Measurements from ENCODE around the gene LTB4R. TPM values are rescaled to one million over a fixed set of nuclear protein-coding genes. Genes with fewer than 3 reads are reported as not detected.

Gene LTB4R
- total RNA-seq, 1 experiment from 2014 or later, result 9.4 TPM

DNA sequence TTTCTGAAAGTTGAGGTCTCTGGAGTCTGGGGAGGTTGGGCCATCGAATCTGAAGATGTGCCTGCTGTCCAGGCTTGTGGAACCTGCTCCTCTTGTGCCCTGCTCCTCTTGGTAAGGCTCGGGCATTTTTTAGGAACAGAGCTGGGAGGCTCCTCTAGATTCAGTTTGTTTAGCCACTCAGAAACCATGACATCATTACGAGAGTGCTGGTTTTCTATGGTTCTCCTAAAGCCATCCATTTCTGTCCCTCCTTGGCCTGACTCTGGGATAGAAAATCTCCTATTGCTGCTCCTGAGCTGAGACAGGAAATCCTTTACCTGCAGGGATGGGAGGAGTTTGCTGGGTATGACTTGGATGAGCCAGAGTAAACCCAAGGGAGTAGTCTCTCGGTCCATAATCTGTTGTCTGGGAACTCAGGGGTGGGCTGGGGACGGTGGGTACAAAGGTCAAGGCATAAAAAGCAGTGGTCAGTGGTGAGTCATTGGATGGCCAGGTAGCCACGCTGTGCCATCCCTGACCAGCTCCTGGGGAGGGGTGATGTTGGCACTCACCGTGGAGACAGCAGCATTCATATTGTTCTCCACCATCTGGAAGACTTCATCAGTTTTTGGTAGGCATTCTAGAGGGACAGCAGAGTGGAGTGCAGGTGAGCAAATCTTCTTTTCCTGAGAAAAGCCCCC lies 26.0 kb downstream of the LTB4R start:
- H3K27me3 Mint-ChIP-seq (ENCODE audit: low read depth), result peaks cover 100% of the 10 kb centered on the region
- CTCF ChIA-PET, result interaction anchor here (0.8 to 17.1 kb wide), 5 partner anchors 11 to 99 kb away, joined by 3 to 518 read pairs (median 4); partner anchors contain the start of genes CBLN3, CIDEB and KHNYN
- no peak overlapping the region for H3K27ac Mint-ChIP-seq

DNA sequence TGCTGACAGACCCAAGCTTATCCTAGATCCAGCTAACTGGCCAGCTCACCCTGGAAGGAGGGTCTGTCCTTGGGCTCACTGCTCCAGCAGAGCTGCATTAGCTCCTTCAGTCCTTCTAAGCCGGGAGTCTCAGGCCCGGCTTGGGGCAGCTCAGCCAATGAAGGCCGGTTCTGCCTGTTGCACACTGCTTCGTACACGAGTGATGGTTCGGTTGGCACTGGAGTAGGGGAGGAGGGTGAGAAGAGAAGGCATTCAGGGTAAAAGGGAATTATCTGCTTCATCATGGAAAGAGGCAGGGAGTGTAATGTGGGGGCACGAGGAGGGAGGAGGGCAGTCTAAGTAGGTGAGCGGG lies 26.5 kb downstream of the LTB4R start:
- no peak for ATAC-seq
- peaks cover 19% of the 10 kb centered on the region for H3K4me1 Mint-ChIP-seq
- POLR2A ChIA-PET, result no interaction called here
- peaks cover 100% of the 10 kb centered on the region for H3K27me3 Mint-ChIP-seq (ENCODE audit: low read depth)
- no peaks in the 10 kb centered on the region for H3K9me3 Mint-ChIP-seq
- H3K27ac Mint-ChIP-seq, result no peak overlapping the region
- H3K36me3 Mint-ChIP-seq, result no peaks in the 10 kb centered on the region
- no peak for DNase-seq (ENCODE audit: low spot score)
- no peak overlapping the region for H3K4me3 Mint-ChIP-seq
- CTCF ChIA-PET, result interaction anchor here (0.8 to 17.1 kb wide), 2 partner anchors 29 to 90 kb away, joined by 3 to 518 read pairs; partner anchors contain the start of genes CBLN3 and KHNYN
- TF ChIP-seq, protein P1, sequence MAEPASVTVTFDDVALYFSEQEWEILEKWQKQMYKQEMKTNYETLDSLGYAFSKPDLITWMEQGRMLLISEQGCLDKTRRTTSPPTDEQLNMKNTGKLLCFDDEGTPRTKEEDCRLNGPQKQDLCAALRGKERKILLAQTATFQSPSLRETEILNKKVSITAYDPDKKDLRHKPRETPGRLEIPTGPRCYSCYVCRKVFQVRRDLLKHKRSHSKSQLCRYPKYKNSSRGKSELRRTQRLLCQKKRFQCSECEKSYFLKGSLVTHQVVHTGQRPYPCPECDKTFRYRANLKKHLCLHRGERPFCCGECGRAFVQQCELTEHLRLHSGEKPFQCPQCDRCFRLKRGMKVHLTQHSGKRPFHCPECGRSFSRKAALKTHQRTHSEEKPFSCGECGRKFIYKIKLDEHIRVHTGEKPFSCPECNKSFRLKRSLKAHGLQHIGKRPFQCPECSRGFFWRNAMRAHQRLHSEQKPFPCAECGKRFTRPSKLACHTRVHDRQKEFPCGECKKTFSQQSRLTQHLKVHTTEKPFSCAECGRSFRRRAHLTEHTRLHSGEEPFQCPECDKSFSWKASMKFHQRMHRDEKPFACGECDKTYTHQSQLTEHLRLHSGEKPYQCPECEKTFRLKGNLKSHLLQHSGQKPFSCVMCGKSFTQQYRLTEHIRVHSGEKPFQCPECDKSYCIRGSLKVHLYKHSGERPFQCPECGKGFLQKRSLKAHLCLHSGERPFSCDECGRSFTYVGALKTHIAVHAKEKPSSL (CRISPR knock-in tag; conservative IDR thresholded peaks at IDR 0.05), result no peak
- TF ChIP-seq SMAD4 (CRISPR knock-in tag; IDR thresholded peaks at IDR 0.05), result no peak
- TF ChIP-seq, protein P2, sequence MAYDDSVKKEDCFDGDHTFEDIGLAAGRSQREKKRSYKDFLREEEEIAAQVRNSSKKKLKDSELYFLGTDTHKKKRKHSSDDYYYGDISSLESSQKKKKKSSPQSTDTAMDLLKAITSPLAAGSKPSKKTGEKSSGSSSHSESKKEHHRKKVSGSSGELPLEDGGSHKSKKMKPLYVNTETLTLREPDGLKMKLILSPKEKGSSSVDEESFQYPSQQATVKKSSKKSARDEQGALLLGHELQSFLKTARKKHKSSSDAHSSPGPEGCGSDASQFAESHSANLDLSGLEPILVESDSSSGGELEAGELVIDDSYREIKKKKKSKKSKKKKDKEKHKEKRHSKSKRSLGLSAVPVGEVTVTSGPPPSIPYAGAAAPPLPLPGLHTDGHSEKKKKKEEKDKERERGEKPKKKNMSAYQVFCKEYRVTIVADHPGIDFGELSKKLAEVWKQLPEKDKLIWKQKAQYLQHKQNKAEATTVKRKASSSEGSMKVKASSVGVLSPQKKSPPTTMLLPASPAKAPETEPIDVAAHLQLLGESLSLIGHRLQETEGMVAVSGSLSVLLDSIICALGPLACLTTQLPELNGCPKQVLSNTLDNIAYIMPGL (CRISPR knock-in tag; IDR thresholded peaks at IDR 0.05), result no peak
- no peak for TF ChIP-seq CREB1 (CRISPR knock-in tag; IDR thresholded peaks at IDR 0.05)
- TF ChIP-seq, protein P3, sequence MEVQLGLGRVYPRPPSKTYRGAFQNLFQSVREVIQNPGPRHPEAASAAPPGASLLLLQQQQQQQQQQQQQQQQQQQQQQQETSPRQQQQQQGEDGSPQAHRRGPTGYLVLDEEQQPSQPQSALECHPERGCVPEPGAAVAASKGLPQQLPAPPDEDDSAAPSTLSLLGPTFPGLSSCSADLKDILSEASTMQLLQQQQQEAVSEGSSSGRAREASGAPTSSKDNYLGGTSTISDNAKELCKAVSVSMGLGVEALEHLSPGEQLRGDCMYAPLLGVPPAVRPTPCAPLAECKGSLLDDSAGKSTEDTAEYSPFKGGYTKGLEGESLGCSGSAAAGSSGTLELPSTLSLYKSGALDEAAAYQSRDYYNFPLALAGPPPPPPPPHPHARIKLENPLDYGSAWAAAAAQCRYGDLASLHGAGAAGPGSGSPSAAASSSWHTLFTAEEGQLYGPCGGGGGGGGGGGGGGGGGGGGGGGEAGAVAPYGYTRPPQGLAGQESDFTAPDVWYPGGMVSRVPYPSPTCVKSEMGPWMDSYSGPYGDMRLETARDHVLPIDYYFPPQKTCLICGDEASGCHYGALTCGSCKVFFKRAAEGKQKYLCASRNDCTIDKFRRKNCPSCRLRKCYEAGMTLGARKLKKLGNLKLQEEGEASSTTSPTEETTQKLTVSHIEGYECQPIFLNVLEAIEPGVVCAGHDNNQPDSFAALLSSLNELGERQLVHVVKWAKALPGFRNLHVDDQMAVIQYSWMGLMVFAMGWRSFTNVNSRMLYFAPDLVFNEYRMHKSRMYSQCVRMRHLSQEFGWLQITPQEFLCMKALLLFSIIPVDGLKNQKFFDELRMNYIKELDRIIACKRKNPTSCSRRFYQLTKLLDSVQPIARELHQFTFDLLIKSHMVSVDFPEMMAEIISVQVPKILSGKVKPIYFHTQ (CRISPR knock-in tag; IDR thresholded peaks at IDR 0.05), result no peak
- no peak for TF ChIP-seq SMAD3 (CRISPR knock-in tag; IDR thresholded peaks at IDR 0.05; ENCODE audit: borderline replicate concordance)
- TF ChIP-seq, protein P4, sequence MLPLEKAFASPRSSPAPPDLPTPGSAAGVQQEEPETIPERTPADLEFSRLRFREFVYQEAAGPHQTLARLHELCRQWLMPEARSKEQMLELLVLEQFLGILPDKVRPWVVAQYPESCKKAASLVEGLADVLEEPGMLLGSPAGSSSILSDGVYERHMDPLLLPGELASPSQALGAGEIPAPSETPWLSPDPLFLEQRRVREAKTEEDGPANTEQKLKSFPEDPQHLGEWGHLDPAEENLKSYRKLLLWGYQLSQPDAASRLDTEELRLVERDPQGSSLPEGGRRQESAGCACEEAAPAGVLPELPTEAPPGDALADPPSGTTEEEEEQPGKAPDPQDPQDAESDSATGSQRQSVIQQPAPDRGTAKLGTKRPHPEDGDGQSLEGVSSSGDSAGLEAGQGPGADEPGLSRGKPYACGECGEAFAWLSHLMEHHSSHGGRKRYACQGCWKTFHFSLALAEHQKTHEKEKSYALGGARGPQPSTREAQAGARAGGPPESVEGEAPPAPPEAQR (CRISPR knock-in tag; IDR thresholded peaks at IDR 0.05), result no peak
- no peak for TF ChIP-seq HMGA2 (CRISPR knock-in tag; IDR thresholded peaks at IDR 0.05)
- TF ChIP-seq ETV6 (CRISPR knock-in tag; IDR thresholded peaks at IDR 0.05), result no peak
- no peak for TF ChIP-seq JAZF1 (CRISPR knock-in tag; IDR thresholded peaks at IDR 0.05)

More for the DNA sequence above, 26.0 kb downstream of the LTB4R start:
- no peak overlapping the region for H3K4me3 Mint-ChIP-seq
- ATAC-seq, result no peak
- DNase-seq (ENCODE audit: low spot score), result no peak
- TF ChIP-seq ZNF416 (CRISPR knock-in tag; IDR thresholded peaks at IDR 0.05) (no peak), GRHL2 (CRISPR knock-in tag; IDR thresholded peaks at IDR 0.05; ENCODE audit: insufficient replicate concordance, severe bottlenecking) (no peak), ZNF219 (CRISPR knock-in tag; IDR thresholded peaks at IDR 0.05; ENCODE audit: borderline replicate concordance) (no peak), NFE2L1 (CRISPR knock-in tag; IDR thresholded peaks at IDR 0.05) (no peak), TEAD4 (CRISPR knock-in tag; IDR thresholded peaks at IDR 0.05) (no peak)
- TF ChIP-seq, protein P5, sequence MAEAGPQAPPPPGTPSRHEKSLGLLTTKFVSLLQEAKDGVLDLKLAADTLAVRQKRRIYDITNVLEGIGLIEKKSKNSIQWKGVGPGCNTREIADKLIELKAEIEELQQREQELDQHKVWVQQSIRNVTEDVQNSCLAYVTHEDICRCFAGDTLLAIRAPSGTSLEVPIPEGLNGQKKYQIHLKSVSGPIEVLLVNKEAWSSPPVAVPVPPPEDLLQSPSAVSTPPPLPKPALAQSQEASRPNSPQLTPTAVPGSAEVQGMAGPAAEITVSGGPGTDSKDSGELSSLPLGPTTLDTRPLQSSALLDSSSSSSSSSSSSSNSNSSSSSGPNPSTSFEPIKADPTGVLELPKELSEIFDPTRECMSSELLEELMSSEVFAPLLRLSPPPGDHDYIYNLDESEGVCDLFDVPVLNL (CRISPR knock-in tag; IDR thresholded peaks at IDR 0.05; ENCODE audit: borderline replicate concordance, low read depth), result no peak
- TF ChIP-seq, protein P6, sequence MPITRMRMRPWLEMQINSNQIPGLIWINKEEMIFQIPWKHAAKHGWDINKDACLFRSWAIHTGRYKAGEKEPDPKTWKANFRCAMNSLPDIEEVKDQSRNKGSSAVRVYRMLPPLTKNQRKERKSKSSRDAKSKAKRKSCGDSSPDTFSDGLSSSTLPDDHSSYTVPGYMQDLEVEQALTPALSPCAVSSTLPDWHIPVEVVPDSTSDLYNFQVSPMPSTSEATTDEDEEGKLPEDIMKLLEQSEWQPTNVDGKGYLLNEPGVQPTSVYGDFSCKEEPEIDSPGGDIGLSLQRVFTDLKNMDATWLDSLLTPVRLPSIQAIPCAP (CRISPR knock-in tag; IDR thresholded peaks at IDR 0.05), result no peak
- TF ChIP-seq, protein P7, sequence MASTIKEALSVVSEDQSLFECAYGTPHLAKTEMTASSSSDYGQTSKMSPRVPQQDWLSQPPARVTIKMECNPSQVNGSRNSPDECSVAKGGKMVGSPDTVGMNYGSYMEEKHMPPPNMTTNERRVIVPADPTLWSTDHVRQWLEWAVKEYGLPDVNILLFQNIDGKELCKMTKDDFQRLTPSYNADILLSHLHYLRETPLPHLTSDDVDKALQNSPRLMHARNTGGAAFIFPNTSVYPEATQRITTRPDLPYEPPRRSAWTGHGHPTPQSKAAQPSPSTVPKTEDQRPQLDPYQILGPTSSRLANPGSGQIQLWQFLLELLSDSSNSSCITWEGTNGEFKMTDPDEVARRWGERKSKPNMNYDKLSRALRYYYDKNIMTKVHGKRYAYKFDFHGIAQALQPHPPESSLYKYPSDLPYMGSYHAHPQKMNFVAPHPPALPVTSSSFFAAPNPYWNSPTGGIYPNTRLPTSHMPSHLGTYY (CRISPR knock-in tag; IDR thresholded peaks at IDR 0.05), result no peak
- TF ChIP-seq, protein P1 (CRISPR knock-in tag; conservative IDR thresholded peaks at IDR 0.05), result no peak
- TF ChIP-seq, protein P8, sequence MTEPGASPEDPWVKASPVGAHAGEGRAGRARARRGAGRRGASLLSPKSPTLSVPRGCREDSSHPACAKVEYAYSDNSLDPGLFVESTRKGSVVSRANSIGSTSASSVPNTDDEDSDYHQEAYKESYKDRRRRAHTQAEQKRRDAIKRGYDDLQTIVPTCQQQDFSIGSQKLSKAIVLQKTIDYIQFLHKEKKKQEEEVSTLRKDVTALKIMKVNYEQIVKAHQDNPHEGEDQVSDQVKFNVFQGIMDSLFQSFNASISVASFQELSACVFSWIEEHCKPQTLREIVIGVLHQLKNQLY (CRISPR knock-in tag; IDR thresholded peaks at IDR 0.05), result no peak
- no peaks in the 10 kb centered on the region for H3K9me3 Mint-ChIP-seq
- POLR2A ChIA-PET, result interaction anchor here (0.6 kb wide), 1 partner anchor 23 kb away, joined by 3 read pairs; no protein-coding TSS in a partner anchor
- H3K4me1 Mint-ChIP-seq, result peaks cover 23% of the 10 kb centered on the region
- H3K36me3 Mint-ChIP-seq, result no peaks in the 10 kb centered on the region

Data from WTC11 (cell line).